Subcutaneous adipose tissue (tissue), 4 donors: ENCODE results near the gene EXOC3L1. TPM values are rescaled to one million over a fixed set of nuclear protein-coding genes. Genes with fewer than 3 reads are reported as not detected.

Source experiments
- total RNA-seq, 4 donors: library from RNA; depleted of rRNA; stranded (reverse); fragments of >200 nt; gene quantifications; one replicate each; pipeline ENCODE4 v1.1.0, GENCODE V29; 2016
- TF ChIP-seq, protein P1 (sequence below): fragments of 450-650 bp; IDR thresholded peaks from one replicate; pipeline ENCODE4 v1.5.1; 2016; ENCODE audit warnings: low read depth, mild to moderate bottlenecking, control low read depth, antibody characterized with exemption, moderate library complexity

EXOC3L1 gene, protein sequence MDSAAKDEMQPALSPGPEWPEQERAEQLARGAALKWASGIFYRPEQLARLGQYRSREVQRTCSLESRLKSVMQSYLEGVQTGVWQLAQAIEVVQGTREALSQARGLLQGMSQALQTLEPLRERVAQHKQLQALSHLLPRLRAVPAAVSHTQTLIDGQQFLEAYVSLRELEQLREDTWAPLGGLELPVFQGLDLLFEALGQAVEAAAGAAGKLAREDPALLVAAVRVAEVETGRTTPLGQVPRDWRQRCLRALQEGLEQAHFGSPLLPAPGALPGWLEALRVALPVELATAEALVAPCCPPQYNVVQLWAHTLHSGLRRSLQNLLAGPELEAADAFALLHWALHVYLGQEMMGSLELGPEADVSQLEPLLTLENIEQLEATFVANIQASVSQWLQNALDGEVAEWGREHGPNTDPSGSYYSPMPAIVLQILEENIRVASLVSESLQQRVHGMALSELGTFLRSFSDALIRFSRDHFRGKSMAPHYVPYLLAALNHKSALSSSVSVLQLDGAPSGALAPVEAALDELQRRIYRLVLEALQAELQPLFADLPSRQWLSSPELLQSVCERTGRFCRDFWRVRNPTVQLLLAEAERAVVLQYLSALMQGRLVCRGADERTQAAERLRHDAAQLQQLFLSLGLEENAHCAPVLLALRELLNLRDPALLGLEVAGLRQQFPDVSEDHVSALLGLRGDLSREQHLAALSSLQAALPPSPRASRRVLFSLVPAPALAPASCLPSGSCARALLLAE
- total RNA-seq = 10 to 100 TPM in 1 of 4 donors, 1 to 10 TPM in 2, under 1 TPM in 1; 0.17 to 13.8 (median 1.7) TPM

DNA sequence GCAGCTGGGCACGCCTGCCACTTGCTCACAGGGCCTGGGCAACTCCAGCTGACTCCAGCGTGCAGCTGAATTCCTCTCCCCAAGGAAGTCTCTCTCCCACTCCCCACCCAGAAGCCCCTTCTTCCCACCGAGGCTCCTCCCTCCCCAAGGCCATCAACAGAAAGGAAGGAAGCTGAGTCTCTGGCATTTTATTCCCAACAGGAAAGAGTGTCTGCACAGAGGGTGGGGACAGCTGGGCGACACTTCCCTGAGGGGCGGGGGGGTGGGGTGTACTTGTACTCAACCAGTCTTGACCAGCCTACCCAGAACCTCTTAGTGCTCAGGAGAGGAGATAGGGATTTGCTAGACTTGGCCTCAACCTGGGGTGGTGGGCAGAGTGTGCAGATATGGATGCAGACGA lies at the start of gene EXOC3L1:
TSS of gene EXOC3L1 (minus strand) at position 96 of the 400 bp plus-strand sequence. CDS start 460 bp downstream, outside the sequence.
- TF ChIP-seq, protein P1, sequence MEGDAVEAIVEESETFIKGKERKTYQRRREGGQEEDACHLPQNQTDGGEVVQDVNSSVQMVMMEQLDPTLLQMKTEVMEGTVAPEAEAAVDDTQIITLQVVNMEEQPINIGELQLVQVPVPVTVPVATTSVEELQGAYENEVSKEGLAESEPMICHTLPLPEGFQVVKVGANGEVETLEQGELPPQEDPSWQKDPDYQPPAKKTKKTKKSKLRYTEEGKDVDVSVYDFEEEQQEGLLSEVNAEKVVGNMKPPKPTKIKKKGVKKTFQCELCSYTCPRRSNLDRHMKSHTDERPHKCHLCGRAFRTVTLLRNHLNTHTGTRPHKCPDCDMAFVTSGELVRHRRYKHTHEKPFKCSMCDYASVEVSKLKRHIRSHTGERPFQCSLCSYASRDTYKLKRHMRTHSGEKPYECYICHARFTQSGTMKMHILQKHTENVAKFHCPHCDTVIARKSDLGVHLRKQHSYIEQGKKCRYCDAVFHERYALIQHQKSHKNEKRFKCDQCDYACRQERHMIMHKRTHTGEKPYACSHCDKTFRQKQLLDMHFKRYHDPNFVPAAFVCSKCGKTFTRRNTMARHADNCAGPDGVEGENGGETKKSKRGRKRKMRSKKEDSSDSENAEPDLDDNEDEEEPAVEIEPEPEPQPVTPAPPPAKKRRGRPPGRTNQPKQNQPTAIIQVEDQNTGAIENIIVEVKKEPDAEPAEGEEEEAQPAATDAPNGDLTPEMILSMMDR = no peak

GRCh38 chr16:67238806-67239470 lies 49.0 kb upstream of the EXOC3L1 start:
- TF ChIP-seq, protein P1 = no peak

- TF ChIP-seq, protein P1 = no peak
Observed at GRCh38 chr16:67238278-67238575, 48.3 kb upstream of the EXOC3L1 start.

GRCh38 chr16:67237396-67238277 lies 47.7 kb upstream of the EXOC3L1 start:
- TF ChIP-seq, protein P1 = no peak

- TF ChIP-seq, protein P1 = no peak
Observed at GRCh38 chr16:67236563-67237395, 46.8 kb upstream of the EXOC3L1 start.

- TF ChIP-seq, protein P1 = no peak
Observed at GRCh38 chr16:67235816-67236562, 46.1 kb upstream of the EXOC3L1 start.
